Neuronal stem cell (in vitro differentiated cells): Measurements from ENCODE around the gene MTCH1.

Experiments used
- DNase-seq: peaks from one replicate; pipeline ENCODE4 v3.0.0-alpha.2; 2013; ENCODE audit warnings: low spot score
- H2AFZ ChIP-seq: one replicate; pipeline ENCODE4 v1.6.1; 2013; ENCODE audit warnings: mild to moderate bottlenecking, low read length, inconsistent platforms
- H2AK5ac ChIP-seq: 2 replicates; pipeline ENCODE4 v1.6.1; 2013; ENCODE audit warnings: low read depth, mild to moderate bottlenecking, inconsistent platforms, low read length, moderate library complexity, mixed read lengths
- H2BK120ac ChIP-seq: 2 replicates; pipeline ENCODE4 v1.6.1; 2013; ENCODE audit warnings: low read depth, mild to moderate bottlenecking, inconsistent platforms, low read length, moderate library complexity, mixed read lengths
- H2BK12ac ChIP-seq: one replicate; pipeline ENCODE4 v1.6.1; 2013; ENCODE audit warnings: low read length, inconsistent platforms
- H2BK15ac ChIP-seq: 2 replicates; pipeline ENCODE4 v1.6.1; 2013; ENCODE audit warnings: mild to moderate bottlenecking, low read length, inconsistent platforms, mixed read lengths
- H2BK5ac ChIP-seq: one replicate; pipeline ENCODE4 v1.6.1; 2013; ENCODE audit warnings: inconsistent platforms, mild to moderate bottlenecking, low read length, moderate library complexity
- H3K14ac ChIP-seq: one replicate; pipeline ENCODE4 v1.6.1; 2013; ENCODE audit warnings: low read length, inconsistent platforms
- H3K18ac ChIP-seq: 2 replicates; pipeline ENCODE4 v1.6.1; 2013; ENCODE audit warnings: low read length, inconsistent platforms
- H3K23ac ChIP-seq: 2 replicates; pipeline ENCODE4 v1.6.1; 2013; ENCODE audit warnings: low read depth, mild to moderate bottlenecking, mixed read lengths, low read length, inconsistent platforms; ENCODE audit not compliant: poor library complexity
- H3K27ac ChIP-seq: replicated peaks from 3 replicates; pipeline ENCODE4 v1.5.1; 2013; ENCODE audit warnings: low read length, inconsistent platforms
- H3K27me3 ChIP-seq, 3 experiments: 2 replicates each; pipeline ENCODE4 v1.6.1; 2013; ENCODE audit warnings: low read length in 3 of 3, mild to moderate bottlenecking in 2 of 3, inconsistent platforms in 1 of 3, low read depth in 1 of 3, mixed read lengths in 1 of 3, moderate library complexity in 1 of 3; ENCODE audit not compliant: control insufficient read depth in 3 of 3, insufficient read depth in 3 of 3
- H3K36me3 ChIP-seq, 2 donors: replicated peaks in 1 of 2; 2 replicates each; pipeline ENCODE4 v1.6.1; 2013; ENCODE audit warnings: low read length in 2 of 2; ENCODE audit not compliant: control insufficient read depth in 2 of 2, insufficient read depth in 2 of 2
- H3K4ac ChIP-seq: 2 replicates; pipeline ENCODE4 v1.6.1; 2013; ENCODE audit warnings: inconsistent platforms, mild to moderate bottlenecking, low read length, moderate library complexity
- H3K4me1 ChIP-seq, 2 donors: 1 replicate in 1 of 2; 2 replicates in 1 of 2; pipeline ENCODE4 v1.6.1; 2013; ENCODE audit warnings: low read length in 2 of 2, low read depth in 1 of 2; ENCODE audit not compliant: control insufficient read depth in 2 of 2, insufficient read depth in 1 of 2
- H3K4me2 ChIP-seq: one replicate; pipeline ENCODE4 v1.6.1; 2013; ENCODE audit warnings: mild to moderate bottlenecking, low read length, inconsistent platforms; ENCODE audit not compliant: insufficient read depth, poor library complexity, severe bottlenecking
- H3K4me3 ChIP-seq, 2 donors: 2 replicates each; pipeline ENCODE4 v1.5.1; 2013; ENCODE audit warnings: low read length in 2 of 2, mild to moderate bottlenecking in 2 of 2, inconsistent platforms in 1 of 2, moderate library complexity in 1 of 2
- H3K79me1 ChIP-seq: one replicate; pipeline ENCODE4 v1.6.1; 2013; ENCODE audit warnings: low read depth, mild to moderate bottlenecking, inconsistent platforms, low read length, moderate library complexity
- H3K9ac ChIP-seq: one replicate; pipeline ENCODE4 v1.6.1; 2013; ENCODE audit warnings: mild to moderate bottlenecking, low read depth, low read length, inconsistent platforms; ENCODE audit not compliant: poor library complexity
- H3K9me3 ChIP-seq, 2 donors: replicated peaks in 1 of 2; 2 replicates each; pipeline versions ENCODE3 to v1.6.1; 2013; ENCODE audit warnings: low read length in 2 of 2, mild to moderate bottlenecking in 2 of 2, inconsistent platforms in 1 of 2, low read depth in 1 of 2, mixed read lengths in 1 of 2, moderate library complexity in 1 of 2; ENCODE audit not compliant: control insufficient read depth in 2 of 2, insufficient read depth in 1 of 2
- H4K8ac ChIP-seq: one replicate; pipeline ENCODE4 v1.6.1; 2013; ENCODE audit warnings: low read depth, mild to moderate bottlenecking, inconsistent platforms, low read length, moderate library complexity
- H4K91ac ChIP-seq: one replicate; pipeline ENCODE4 v1.6.1; 2013; ENCODE audit warnings: low read length, low read depth, mild to moderate bottlenecking, inconsistent platforms; ENCODE audit not compliant: poor library complexity
- WGBS, 2 donors: extraction: QIAGEN DNeasy Blood & Tissue Kit; methylation state at CpG; one replicate each; pipeline ENCODE4 v1.1.7; 2013; ENCODE audit warnings: missing lambda C conversion rate in 2 of 2, mixed read lengths in 1 of 2; ENCODE audit not compliant: insufficient read length in 2 of 2, insufficient replicate concordance in 1 of 2; ENCODE audit errors: extremely low coverage in 2 of 2; 5-methylcytosine and 5-hydroxymethylcytosine counted together

Gene MTCH1

GRCh38 chr6:37006793-37007339, 20.9 kb upstream of the MTCH1 start:
- Histone ChIP-seq H2BK5ac (peak overlapping the region; percentile 56), H4K91ac (no peak overlapping the region), H2BK15ac (no peak overlapping the region), H3K18ac (no peak overlapping the region), H4K8ac (no peak overlapping the region), H3K79me1 (no peaks in the 10 kb centered on the region), H3K9ac (no peak overlapping the region), H3K23ac (no peak overlapping the region), H3K14ac (no peak overlapping the region), H3K27me3 (peaks cover 0 to 52% (median 0%) of the 10 kb centered on the region in 3 experiments), H2AK5ac (no peak overlapping the region), H3K4ac (no peak overlapping the region), H3K4me3 (no peak overlapping the region), H3K36me3 (no peaks in the 10 kb centered on the region), H2BK12ac (no peak overlapping the region), H3K4me2 (no peak overlapping the region), H2BK120ac (no peak overlapping the region), H3K9me3 (no peaks in the 10 kb centered on the region), H2AFZ (no peak overlapping the region), H3K27ac (no peak overlapping the region), H3K4me1 (peaks cover 0 to under 1% of the 10 kb centered on the region in 2 donors)
- WGBS, 2 donors: no CpG with 5 or more reads among the region's 5 CpGs
- DNase-seq: no peak

GRCh38 chr6:37005827-37006567, 20.0 kb upstream of the MTCH1 start:
- Histone ChIP-seq H3K23ac (peak overlapping the region; percentile 18), H2AFZ (no peak overlapping the region), H3K9ac (peak overlapping the region; percentile 15), H2BK12ac (no peak overlapping the region), H2AK5ac (peak overlapping the region; percentile 74), H3K36me3 (no peaks in the 10 kb centered on the region), H2BK120ac (no peak overlapping the region), H3K27me3 (peaks cover 0 to 46% (median 0%) of the 10 kb centered on the region in 3 experiments), H3K27ac (no peak overlapping the region), H3K9me3 (no peaks in the 10 kb centered on the region), H3K79me1 (no peaks in the 10 kb centered on the region), H3K4me2 (no peak overlapping the region), H3K14ac (no peak overlapping the region), H3K4me1 (no peaks in the 10 kb centered on the region), H3K4ac (no peak overlapping the region), H2BK15ac (peak overlapping the region; percentile 33), H3K4me3 (no peak overlapping the region), H2BK5ac (no peak overlapping the region), H3K18ac (peak overlapping the region; percentile 40), H4K91ac (no peak overlapping the region), H4K8ac (no peak overlapping the region)
- DNase-seq: no peak
- no CpG with 5 or more reads among the region's 13 CpGs for WGBS, 2 donors

GRCh38 chr6:37005061-37005810, 19.2 kb upstream of the MTCH1 start, which contains the start of gene FGD2:
Gene FGD2 (plus strand): TSS chr6:37005655. CDS start chr6:37005818, 163 bp downstream.
- no peak within 1 kb of the TSS for H2BK12ac ChIP-seq

More at GRCh38 chr6:37005061-37005810, 19.2 kb upstream of the MTCH1 start, which contains the start of gene FGD2:
- Histone ChIP-seq H2AK5ac (peak within 1 kb of the TSS; percentile 74), H4K91ac (no peak within 1 kb of the TSS), H2BK5ac (no peak within 1 kb of the TSS), H3K27me3 (peaks cover 0 to 40% (median 0%) of the 10 kb centered on the region in 3 experiments), H3K23ac (peak within 1 kb of the TSS; percentile 18), H3K9me3 (no peaks in the 10 kb centered on the region), H2BK15ac (peak within 1 kb of the TSS; percentile 33), H3K14ac (no peak within 1 kb of the TSS), H3K18ac (peak within 1 kb of the TSS; percentile 40), H3K36me3 (no peaks in the 10 kb centered on the region), H3K4ac (no peak within 1 kb of the TSS), H3K9ac (peak within 1 kb of the TSS; percentile 15), H3K4me1 (no peaks in the 10 kb centered on the region), H3K4me3 (no peak within 1 kb of the TSS), H4K8ac (no peak within 1 kb of the TSS), H3K4me2 (no peak within 1 kb of the TSS), H2AFZ (no peak within 1 kb of the TSS), H3K79me1 (no peaks in the 10 kb centered on the region), H3K27ac (no peak within 1 kb of the TSS), H2BK120ac (no peak within 1 kb of the TSS)
- no peak for DNase-seq
- no CpG with 5 or more reads among the region's 14 CpGs for WGBS, 2 donors
